ENCODE data around the gene KIF19.

- no peak for TF ChIP-seq CTCF (conservative IDR thresholded peaks at IDR 0.05)
- TF ChIP-seq EZH2 (IDR thresholded peaks at IDR 0.05; ENCODE audit: low read depth), result no peak
Observed at GRCh38 chr17:74324521-74324920, 1.5 kb upstream of the KIF19 start.
